Measurements from ENCODE around the gene CDK8. TPM values are rescaled to one million over a fixed set of nuclear protein-coding genes. Genes with fewer than 3 reads are reported as not detected.
A peak's percentile ranks its signal among the peaks of the same experiment; 100 is the strongest.

Gene CDK8
- polyA plus RNA-seq (2013, experiment 1 of 2), result 26.9 TPM
- polyA plus RNA-seq (2013, experiment 2 of 2), result 28.8 TPM

- Histone ChIP-seq H3K9me3 (ENCODE audit: control insufficient read depth, low read length) (no peaks in the 10 kb centered on the region), H3K36me3 (ENCODE audit: control insufficient read depth, insufficient read depth, low read length) (no peaks in the 10 kb centered on the region), H3K4me1 (ENCODE audit: control insufficient read depth, insufficient read depth, low read length, poor library complexity, severe bottlenecking) (no peaks in the 10 kb centered on the region), H3K27ac (ENCODE audit: low read depth, low read length, severe bottlenecking) (peak within 1 kb of the TSS; percentile 82), H3K4me3 (ENCODE audit: extremely low read depth, insufficient read depth, low read length, poor library complexity, severe bottlenecking) (peak within 1 kb of the TSS; percentile 72)
- WGBS, 2 experiments (ENCODE audit: insufficient coverage in 2 of 2), result 0% methylated on average over 49 to 56 of the region's 79 CpGs
Measured at GRCh38 chr13:26253787-26254582, at the start of gene CDK8. Gene CDK8 (plus strand): TSS chr13:26254129. CDS start chr13:26254642, 513 bp downstream.

GRCh38 chr13:26208287-26208686 lies 45.6 kb upstream of the CDK8 start:
- WGBS, 2 experiments (ENCODE audit: insufficient coverage in 2 of 2), result 100% methylated on average over 1 of the region's 1 CpG; no CpG with 5 or more reads in 1 of the 2 experiments
- Histone ChIP-seq H3K36me3 (ENCODE audit: control insufficient read depth, insufficient read depth, low read length) (peaks cover 53% of the 10 kb centered on the region), H3K9me3 (ENCODE audit: control insufficient read depth, low read length) (no peaks in the 10 kb centered on the region), H3K27ac (ENCODE audit: low read depth, low read length, severe bottlenecking) (no peak overlapping the region), H3K4me1 (ENCODE audit: control insufficient read depth, insufficient read depth, low read length, poor library complexity, severe bottlenecking) (peaks cover 3% of the 10 kb centered on the region), H3K4me3 (ENCODE audit: extremely low read depth, insufficient read depth, low read length, poor library complexity, severe bottlenecking) (no peak overlapping the region)

- Histone ChIP-seq H3K9me3 (ENCODE audit: control insufficient read depth, low read length) (no peaks in the 10 kb centered on the region), H3K4me1 (ENCODE audit: control insufficient read depth, insufficient read depth, low read length, poor library complexity, severe bottlenecking) (no peaks in the 10 kb centered on the region), H3K27ac (ENCODE audit: low read depth, low read length, severe bottlenecking) (no peak overlapping the region), H3K4me3 (ENCODE audit: extremely low read depth, insufficient read depth, low read length, poor library complexity, severe bottlenecking) (no peak overlapping the region), H3K36me3 (ENCODE audit: control insufficient read depth, insufficient read depth, low read length) (peaks cover 79% of the 10 kb centered on the region)
- no CpG with 5 or more reads among the region's 1 CpG for WGBS, 2 experiments (ENCODE audit: insufficient coverage in 2 of 2)
Measured at GRCh38 chr13:26213345-26213744, 40.6 kb upstream of the CDK8 start.

- H3K4me3 ChIP-seq (ENCODE audit: extremely low read depth, insufficient read depth, low read length, poor library complexity, severe bottlenecking), result no peak overlapping the region
- 94 to 100% methylated on average over 5 to 6 of the region's 6 CpGs for WGBS, 2 experiments (ENCODE audit: insufficient coverage in 2 of 2)
- no peaks in the 10 kb centered on the region for H3K9me3 ChIP-seq (ENCODE audit: control insufficient read depth, low read length)
- H3K4me1 ChIP-seq (ENCODE audit: control insufficient read depth, insufficient read depth, low read length, poor library complexity, severe bottlenecking), result no peaks in the 10 kb centered on the region
- H3K36me3 ChIP-seq (ENCODE audit: control insufficient read depth, insufficient read depth, low read length), result peaks cover 75% of the 10 kb centered on the region
- H3K27ac ChIP-seq (ENCODE audit: low read depth, low read length, severe bottlenecking), result no peak overlapping the region
Measured at GRCh38 chr13:26213982-26214381, 39.9 kb upstream of the CDK8 start.

- H3K27ac ChIP-seq (ENCODE audit: low read depth, low read length, severe bottlenecking), result no peak overlapping the region
- H3K9me3 ChIP-seq (ENCODE audit: control insufficient read depth, low read length), result no peaks in the 10 kb centered on the region
- whole genome bisulfite sequencing, 2 experiments (ENCODE audit: insufficient coverage in 2 of 2), result no CpG with 5 or more reads among the region's 2 CpGs
- peaks cover 72% of the 10 kb centered on the region for H3K36me3 ChIP-seq (ENCODE audit: control insufficient read depth, insufficient read depth, low read length)
- H3K4me1 ChIP-seq (ENCODE audit: control insufficient read depth, insufficient read depth, low read length, poor library complexity, severe bottlenecking), result peaks cover 11% of the 10 kb centered on the region
- no peak overlapping the region for H3K4me3 ChIP-seq (ENCODE audit: extremely low read depth, insufficient read depth, low read length, poor library complexity, severe bottlenecking)
Measured at GRCh38 chr13:26216042-26216441, 37.9 kb upstream of the CDK8 start.

- no CpG with 5 or more reads among the region's 1 CpG for WGBS, 2 experiments (ENCODE audit: insufficient coverage in 2 of 2)
- Histone ChIP-seq H3K9me3 (ENCODE audit: control insufficient read depth, low read length) (no peaks in the 10 kb centered on the region), H3K4me1 (ENCODE audit: control insufficient read depth, insufficient read depth, low read length, poor library complexity, severe bottlenecking) (peaks cover 16% of the 10 kb centered on the region), H3K36me3 (ENCODE audit: control insufficient read depth, insufficient read depth, low read length) (peaks cover 43% of the 10 kb centered on the region), H3K4me3 (ENCODE audit: extremely low read depth, insufficient read depth, low read length, poor library complexity, severe bottlenecking) (no peak overlapping the region), H3K27ac (ENCODE audit: low read depth, low read length, severe bottlenecking) (no peak overlapping the region)
Measured at GRCh38 chr13:26219726-26220125, 34.2 kb upstream of the CDK8 start.

- no peaks in the 10 kb centered on the region for H3K9me3 ChIP-seq (ENCODE audit: control insufficient read depth, low read length)
- 90 to 100% methylated on average over 1 of the region's 2 CpGs for WGBS, 2 experiments (ENCODE audit: insufficient coverage in 2 of 2)
- H3K4me3 ChIP-seq (ENCODE audit: extremely low read depth, insufficient read depth, low read length, poor library complexity, severe bottlenecking), result peak overlapping the region; percentile 75
- H3K4me1 ChIP-seq (ENCODE audit: control insufficient read depth, insufficient read depth, low read length, poor library complexity, severe bottlenecking), result peaks cover 16% of the 10 kb centered on the region
- H3K27ac ChIP-seq (ENCODE audit: low read depth, low read length, severe bottlenecking), result no peak overlapping the region
- peaks cover 35% of the 10 kb centered on the region for H3K36me3 ChIP-seq (ENCODE audit: control insufficient read depth, insufficient read depth, low read length)
Measured at GRCh38 chr13:26220575-26220974, 33.4 kb upstream of the CDK8 start.

- Histone ChIP-seq H3K4me3 (ENCODE audit: extremely low read depth, insufficient read depth, low read length, poor library complexity, severe bottlenecking) (peak overlapping the region; percentile 75), H3K9me3 (ENCODE audit: control insufficient read depth, low read length) (no peaks in the 10 kb centered on the region), H3K36me3 (ENCODE audit: control insufficient read depth, insufficient read depth, low read length) (peaks cover 29% of the 10 kb centered on the region), H3K4me1 (ENCODE audit: control insufficient read depth, insufficient read depth, low read length, poor library complexity, severe bottlenecking) (peaks cover 16% of the 10 kb centered on the region), H3K27ac (ENCODE audit: low read depth, low read length, severe bottlenecking) (peak overlapping the region; percentile 95)
- WGBS, 2 experiments (ENCODE audit: insufficient coverage in 2 of 2), result 0 to 1% methylated on average over 9 to 16 of the region's 16 CpGs
Measured at GRCh38 chr13:26221399-26221720, 32.6 kb upstream of the CDK8 start.

GRCh38 chr13:26221721-26222519 lies 32.0 kb upstream of the CDK8 start, which contains the start of gene RNF6:
Gene RNF6 (minus strand): TSS chr13:26222314. CDS start chr13:26219649, 2,665 bp downstream.
- 0% methylated on average over 43 to 61 of the region's 67 CpGs for WGBS, 2 experiments (ENCODE audit: insufficient coverage in 2 of 2)
- Histone ChIP-seq H3K27ac (ENCODE audit: low read depth, low read length, severe bottlenecking) (peak within 1 kb of the TSS; percentile 95), H3K36me3 (ENCODE audit: control insufficient read depth, insufficient read depth, low read length) (peaks cover 24% of the 10 kb centered on the region), H3K4me3 (ENCODE audit: extremely low read depth, insufficient read depth, low read length, poor library complexity, severe bottlenecking) (peak within 1 kb of the TSS; percentile 75), H3K4me1 (ENCODE audit: control insufficient read depth, insufficient read depth, low read length, poor library complexity, severe bottlenecking) (peaks cover 16% of the 10 kb centered on the region), H3K9me3 (ENCODE audit: control insufficient read depth, low read length) (no peaks in the 10 kb centered on the region)

GRCh38 chr13:26222520-26223046 lies 31.3 kb upstream of the CDK8 start:
- WGBS, 2 experiments (ENCODE audit: insufficient coverage in 2 of 2), result 38 to 40% methylated on average over 13 to 15 of the region's 16 CpGs

More at GRCh38 chr13:26222520-26223046, 31.3 kb upstream of the CDK8 start:
- peak overlapping the region; percentile 75 for H3K4me3 ChIP-seq (ENCODE audit: extremely low read depth, insufficient read depth, low read length, poor library complexity, severe bottlenecking)
- peaks cover 17% of the 10 kb centered on the region for H3K36me3 ChIP-seq (ENCODE audit: control insufficient read depth, insufficient read depth, low read length)
- H3K4me1 ChIP-seq (ENCODE audit: control insufficient read depth, insufficient read depth, low read length, poor library complexity, severe bottlenecking), result peaks cover 16% of the 10 kb centered on the region
- H3K27ac ChIP-seq (ENCODE audit: low read depth, low read length, severe bottlenecking), result peak overlapping the region; percentile 95
- no peaks in the 10 kb centered on the region for H3K9me3 ChIP-seq (ENCODE audit: control insufficient read depth, low read length)
